Upper lobe of left lung (tissue), 6 donors: Measurements from ENCODE around the gene ZNF775. TPM values are rescaled to one million over a fixed set of nuclear protein-coding genes. Genes with fewer than 3 reads are reported as not detected.

Source experiments
- ATAC-seq, 2 donors: fragments of 200-7000 bp; cut with Tn5 transposase; one replicate each; pipeline ENCODE4 v1.9.1; 2022; ENCODE audit warnings: mild to moderate bottlenecking in 2 of 2, moderate library complexity in 2 of 2; ENCODE audit not compliant: low FRiP score in 2 of 2
- DNase-seq, 2 donors: peaks; one replicate each; pipeline ENCODE4 v3.0.0-alpha.2; 2019 to 2020
- H3K27ac ChIP-seq, 4 donors: fragments of 200-600 bp; sonication (generic); one replicate each; pipeline ENCODE4 v1.5.1; 2016 to 2019
- H3K27me3 ChIP-seq, 4 donors: fragments of 200-600 bp; sonication (generic); one replicate each; pipeline ENCODE4 v1.5.1; 2017 to 2019
- H3K36me3 ChIP-seq, 4 donors: fragments of 200-600 bp; sonication (generic); one replicate each; pipeline ENCODE4 v1.5.1; 2016 to 2019
- H3K4me1 ChIP-seq, 4 donors: fragments of 200-600 bp; sonication (generic); one replicate each; pipeline ENCODE4 v1.5.1; 2018 to 2019
- H3K4me3 ChIP-seq, 4 donors: fragments of 200-600 bp; sonication (generic); one replicate each; pipeline ENCODE4 v1.5.1; 2017 to 2019; ENCODE audit warnings: mild to moderate bottlenecking in 2 of 4, moderate library complexity in 1 of 4
- H3K9me3 ChIP-seq, 4 donors: fragments of 200-600 bp; sonication (generic); one replicate each; pipeline ENCODE4 v1.5.1; 2018 to 2019
- CTCF ChIP-seq, 6 experiments: fragments of 450-650 bp in 4 of 6; fragments of 200-600 bp in 2 of 6; sonication (generic) in 2 of 6; IDR thresholded peaks; one replicate each; pipeline ENCODE4 v1.5.1; 2016 to 2019; ENCODE audit warnings: antibody characterized with exemption in 6 of 6
- EP300 ChIP-seq, 4 donors: sonication (generic); formaldehyde crosslinking; IDR thresholded peaks; one replicate each; pipeline ENCODE4 v1.5.1; 2017; ENCODE audit warnings: antibody characterized with exemption in 4 of 4, control low read depth in 2 of 4
- POLR2A ChIP-seq, 4 donors: fragments of 450-650 bp; IDR thresholded peaks; one replicate each; pipeline ENCODE4 v1.5.1; 2016 to 2017; ENCODE audit warnings: antibody characterized with exemption in 4 of 4, mild to moderate bottlenecking in 2 of 4
- POLR2AphosphoS5 ChIP-seq, 2 donors: sonication (generic); formaldehyde crosslinking; IDR thresholded peaks; one replicate each; pipeline ENCODE4 v1.5.1; 2017; ENCODE audit warnings: antibody characterized with exemption in 2 of 2
- WGBS, 2 donors: methylation state at CpG; one replicate each; pipeline ENCODE4 v1.1.5; 2017 to 2018; 5-methylcytosine and 5-hydroxymethylcytosine counted together
- total RNA-seq, 6 donors: library from RNA; depleted of rRNA in 4 of 6; stranded (reverse); fragments of >200 nt in 4 of 6; gene quantifications; one replicate each; pipeline versions ENCODE4 v1.1.0 to v1.2.1, GENCODE V29; 2016 to 2021
- donor health status: DM: no; HTN: no; CAD: no; lungs with moderate emphysema.
- donor health status: DM: no; HTN: yes; CAD: no; lungs with severe emphysema.

Gene ZNF775
- total RNA-seq, 6 donors from 2014 or later, result 3.0 to 6.5 (median 5.5) TPM

- Histone ChIP-seq H3K4me1 (no peaks in the 10 kb centered on the region), H3K27ac (no peak overlapping the region)
- WGBS, 2 donors, result 95 to 98% methylated on average over 4 of the region's 4 CpGs
These were observed 20.7 kb upstream of the ZNF775 start for GRCh38 chr7:150358433-150358832.

GRCh38 chr7:150358988-150359621 lies 20.0 kb upstream of the ZNF775 start:
- TF ChIP-seq POLR2A (IDR thresholded peaks at IDR 0.05) (no peak), POLR2AphosphoS5 (IDR thresholded peaks at IDR 0.05) (no peak), CTCF (IDR thresholded peaks at IDR 0.05) (no peak), EP300 (IDR thresholded peaks at IDR 0.05) (no peak)
- Histone ChIP-seq H3K27ac (no peak overlapping the region), H3K36me3 (no peaks in the 10 kb centered on the region), H3K4me1 (no peaks in the 10 kb centered on the region), H3K4me3 (no peak overlapping the region), H3K27me3 (no peaks in the 10 kb centered on the region), H3K9me3 (no peaks in the 10 kb centered on the region)
- no peak for ATAC-seq
- 86% methylated on average over 4 of the region's 4 CpGs for WGBS, 2 donors
- no peak for DNase-seq

More at GRCh38 chr7:150358433-150358832, 20.7 kb upstream of the ZNF775 start:
- Histone ChIP-seq H3K9me3 (no peaks in the 10 kb centered on the region), H3K36me3 (no peaks in the 10 kb centered on the region), H3K27me3 (no peaks in the 10 kb centered on the region), H3K4me3 (no peak overlapping the region)
- TF ChIP-seq POLR2A (IDR thresholded peaks at IDR 0.05) (no peak), POLR2AphosphoS5 (IDR thresholded peaks at IDR 0.05) (no peak), CTCF (IDR thresholded peaks at IDR 0.05) (no peak), EP300 (IDR thresholded peaks at IDR 0.05) (no peak)
- ATAC-seq (no peak), DNase-seq (no peak)

- no peak overlapping the region for H3K27ac ChIP-seq
- H3K9me3 ChIP-seq, result no peaks in the 10 kb centered on the region
- no peak overlapping the region for H3K4me3 ChIP-seq
- DNase-seq (no peak), ATAC-seq (no peak)
- H3K4me1 ChIP-seq, result no peaks in the 10 kb centered on the region
- WGBS, 2 donors, result 90 to 97% methylated on average over 2 of the region's 2 CpGs
- TF ChIP-seq POLR2A (IDR thresholded peaks at IDR 0.05) (no peak), POLR2AphosphoS5 (IDR thresholded peaks at IDR 0.05) (no peak), EP300 (IDR thresholded peaks at IDR 0.05) (no peak), CTCF (IDR thresholded peaks at IDR 0.05) (no peak)
- H3K36me3 ChIP-seq, result no peaks in the 10 kb centered on the region
- no peaks in the 10 kb centered on the region for H3K27me3 ChIP-seq
These were observed 19.3 kb upstream of the ZNF775 start for GRCh38 chr7:150359622-150360362.

- Histone ChIP-seq H3K36me3 (no peaks in the 10 kb centered on the region), H3K27me3 (no peaks in the 10 kb centered on the region), H3K9me3 (no peaks in the 10 kb centered on the region), H3K4me3 (no peak overlapping the region), H3K27ac (no peak overlapping the region), H3K4me1 (no peaks in the 10 kb centered on the region)
- WGBS, 2 donors, result 72 to 83% methylated on average over 5 of the region's 5 CpGs
- DNase-seq (no peak), ATAC-seq (no peak)
- no peak for TF ChIP-seq CTCF (IDR thresholded peaks at IDR 0.05)
- TF ChIP-seq POLR2AphosphoS5 (IDR thresholded peaks at IDR 0.05), result no peak
- TF ChIP-seq EP300 (IDR thresholded peaks at IDR 0.05), result no peak
- TF ChIP-seq POLR2A (IDR thresholded peaks at IDR 0.05), result no peak
These were observed 18.6 kb upstream of the ZNF775 start for GRCh38 chr7:150360363-150361058.
